HG02610 (cell line): ENCODE results near the gene TMEM60.
A peak's percentile ranks its signal among the peaks of the same experiment; 100 is the strongest.
"Not testable (repeated sequence)": the region's sequence is repeated elsewhere in the genome, so short reads cannot be mapped to it uniquely, and the experiment has no call there.

Experiments used
- ATAC-seq: cut with Tn5 transposase; IDR thresholded peaks from one replicate; pipeline ENCODE4 v1.9.1; 2021; ENCODE audit warnings: mild to moderate bottlenecking, moderate library complexity; ENCODE audit not compliant: unreplicated experiment

TMEM60 gene

GRCh38 chr7:77798394-77799077 lies at the start of gene TMEM60, which contains the start of gene PHTF2:
TSS of gene TMEM60 (minus strand) at chr7:77798434. CDS start at chr7:77794373, 4,061 bp downstream.
TSS of gene PHTF2 (plus strand) at chr7:77798773.
- peak; percentile 92 for ATAC-seq

GRCh38 chr7:77846317-77847092 lies 48.3 kb upstream of the TMEM60 start:
- ATAC-seq: no peak

- ATAC-seq: no peak
Measured at GRCh38 chr7:77843194-77843593, 45.0 kb upstream of the TMEM60 start.

GRCh38 chr7:77839919-77840318 lies 41.7 kb upstream of the TMEM60 start:
- ATAC-seq: no peak

- ATAC-seq: no peak
Measured at GRCh38 chr7:77838929-77839491, 40.8 kb upstream of the TMEM60 start.

GRCh38 chr7:77837966-77838365 lies 39.7 kb upstream of the TMEM60 start:
- ATAC-seq: no peak

GRCh38 chr7:77837275-77837674 lies 39.0 kb upstream of the TMEM60 start:
- no peak for ATAC-seq

GRCh38 chr7:77836425-77836824 lies 38.2 kb upstream of the TMEM60 start:
- ATAC-seq: not testable (repeated sequence)

- ATAC-seq: no peak
Measured at GRCh38 chr7:77833136-77833535, 34.9 kb upstream of the TMEM60 start.

GRCh38 chr7:77831953-77832352 lies 33.7 kb upstream of the TMEM60 start:
- no peak for ATAC-seq

GRCh38 chr7:77831481-77831880 lies 33.2 kb upstream of the TMEM60 start:
- no peak for ATAC-seq

GRCh38 chr7:77830649-77831355 lies 32.6 kb upstream of the TMEM60 start:
- ATAC-seq: no peak

GRCh38 chr7:77827999-77828398 lies 29.8 kb upstream of the TMEM60 start:
- ATAC-seq: no peak

- ATAC-seq: no peak
Measured at GRCh38 chr7:77826300-77826699, 28.1 kb upstream of the TMEM60 start.

- ATAC-seq: no peak
Measured at GRCh38 chr7:77825131-77825530, 26.9 kb upstream of the TMEM60 start.

GRCh38 chr7:77824636-77825035 lies 26.4 kb upstream of the TMEM60 start:
- ATAC-seq: no peak

GRCh38 chr7:77823787-77824186 lies 25.6 kb upstream of the TMEM60 start:
- peak; percentile 37 for ATAC-seq

- ATAC-seq: no peak
Measured at GRCh38 chr7:77822269-77822668, 24.0 kb upstream of the TMEM60 start.

- no peak for ATAC-seq
Measured at GRCh38 chr7:77820967-77821366, 22.7 kb upstream of the TMEM60 start.

- no peak for ATAC-seq
Measured at GRCh38 chr7:77819021-77819420, 20.8 kb upstream of the TMEM60 start.

- no peak for ATAC-seq
Measured at GRCh38 chr7:77813180-77813579, 14.9 kb upstream of the TMEM60 start.
